GM19099 (cell line): ENCODE results near the gene CNTFR.

Experiments
- POLR2A ChIP-seq: IDR thresholded peaks from 3 replicates; pipeline ENCODE4 v1.6.1; 2011; ENCODE audit warnings: low read depth; ENCODE audit not compliant: insufficient read length; ENCODE audit errors: extremely low read depth

The CNTFR gene

GRCh38 chr9:34558919-34559623 lies 30.5 kb downstream of the CNTFR start:
- TF ChIP-seq POLR2A: no peak

GRCh38 chr9:34558364-34558763 lies 31.2 kb downstream of the CNTFR start:
- no peak for TF ChIP-seq POLR2A

GRCh38 chr9:34557426-34558321 lies 31.9 kb downstream of the CNTFR start:
- TF ChIP-seq POLR2A: no peak

- no peak for TF ChIP-seq POLR2A
Observed at GRCh38 chr9:34556949-34557348, 32.6 kb downstream of the CNTFR start.

GRCh38 chr9:34555936-34556525 lies 33.5 kb downstream of the CNTFR start:
- TF ChIP-seq POLR2A: no peak

GRCh38 chr9:34555500-34555899 lies 34.0 kb downstream of the CNTFR start:
- no peak for TF ChIP-seq POLR2A

GRCh38 chr9:34555002-34555348 lies 34.5 kb downstream of the CNTFR start:
- TF ChIP-seq POLR2A: no peak

- TF ChIP-seq POLR2A: no peak
Observed at GRCh38 chr9:34554211-34555001, 35.1 kb downstream of the CNTFR start.

GRCh38 chr9:34553511-34554021 lies 36.0 kb downstream of the CNTFR start:
- TF ChIP-seq POLR2A: no peak

- no peak for TF ChIP-seq POLR2A
Observed at GRCh38 chr9:34552986-34553385, 36.5 kb downstream of the CNTFR start.

- no peak for TF ChIP-seq POLR2A
Observed at GRCh38 chr9:34552606-34552981, 36.9 kb downstream of the CNTFR start.

GRCh38 chr9:34551751-34552605 lies 37.5 kb downstream of the CNTFR start:
- no peak for TF ChIP-seq POLR2A

GRCh38 chr9:34550681-34551270 lies 38.7 kb downstream of the CNTFR start:
- no peak for TF ChIP-seq POLR2A

- TF ChIP-seq POLR2A: no peak
Observed at GRCh38 chr9:34550016-34550680, 39.4 kb downstream of the CNTFR start.

GRCh38 chr9:34549407-34549732 lies 40.2 kb downstream of the CNTFR start:
- no peak for TF ChIP-seq POLR2A
